Lower lobe of right lung (tissue), 2 donors: Measurements from ENCODE around the gene OR9I1. TPM values are rescaled to one million over a fixed set of nuclear protein-coding genes. Genes with fewer than 3 reads are reported as not detected.

ENCODE experiments used
- ATAC-seq, 2 donors: fragments of 200-7000 bp; cut with Tn5 transposase; one replicate each; pipeline ENCODE4 v1.9.1; 2020 to 2022; ENCODE audit warnings: mild to moderate bottlenecking in 2 of 2, moderate library complexity in 2 of 2
- DNase-seq: peaks from one replicate; pipeline ENCODE4 v3.0.0-alpha.2; 2020
- H3K27ac ChIP-seq: fragments of 200-600 bp; one replicate; pipeline ENCODE4 v1.8.0; 2022
- H3K27me3 ChIP-seq: fragments of 200-600 bp; one replicate; pipeline ENCODE4 v1.8.0; 2022; ENCODE audit warnings: low read depth
- H3K36me3 ChIP-seq: fragments of 200-600 bp; one replicate; pipeline ENCODE4 v1.8.0; 2022; ENCODE audit warnings: mild to moderate bottlenecking
- H3K4me1 ChIP-seq: fragments of 200-600 bp; one replicate; pipeline ENCODE4 v1.8.0; 2022
- H3K4me3 ChIP-seq: fragments of 200-600 bp; one replicate; pipeline ENCODE4 v1.8.0; 2022; ENCODE audit warnings: mild to moderate bottlenecking
- H3K9me3 ChIP-seq: fragments of 200-600 bp; one replicate; pipeline ENCODE4 v1.8.0; 2022
- CTCF ChIP-seq: fragments of 200-600 bp; IDR thresholded peaks from one replicate; pipeline ENCODE4 v1.8.0; 2022; ENCODE audit warnings: antibody characterized with exemption, mild to moderate bottlenecking
- intact Hi-C: fragments of 100-400 bp; cut with DNase I; formaldehyde crosslinking; loops from one replicate; pipeline ENCODE4 v1.11.0; 2022
- total RNA-seq: library from RNA; stranded (reverse); fragmentation: NEBNext Ultra II Directional; extraction: Animal tissue kit (Norgen Biotek cat#: 25700); gene quantifications from one replicate; pipeline ENCODE4 v1.2.1, GENCODE V29; 2021
- donor health status: DM: no; HTN: yes; CAD: no; lungs with severe emphysema.

The OR9I1 gene
- total RNA-seq, 1 donor from 2014 or later, result not detected

GRCh38 chr11:58142761-58143160 lies 17.4 kb upstream of the OR9I1 start:
- intact Hi-C loops, result no loop called here
- no peak overlapping the region for H3K27ac ChIP-seq
- DNase-seq (no peak), ATAC-seq (no peak)
- no peaks in the 10 kb centered on the region for H3K4me1 ChIP-seq
- TF ChIP-seq CTCF, result no peak
- no peak overlapping the region for H3K4me3 ChIP-seq
- H3K9me3 ChIP-seq, result no peaks in the 10 kb centered on the region
- H3K36me3 ChIP-seq, result no peaks in the 10 kb centered on the region
- no peaks in the 10 kb centered on the region for H3K27me3 ChIP-seq

GRCh38 chr11:58135171-58135570 lies 9.8 kb upstream of the OR9I1 start:
- no peak for TF ChIP-seq CTCF
- no peak overlapping the region for H3K27ac ChIP-seq
- DNase-seq, result no peak
- no peak for ATAC-seq
- H3K4me1 ChIP-seq, result no peaks in the 10 kb centered on the region
- no peaks in the 10 kb centered on the region for H3K36me3 ChIP-seq
- no peaks in the 10 kb centered on the region for H3K27me3 ChIP-seq
- no peaks in the 10 kb centered on the region for H3K9me3 ChIP-seq
- intact Hi-C loops, result no loop called here
- H3K4me3 ChIP-seq, result no peak overlapping the region

GRCh38 chr11:58134151-58134550 lies 8.8 kb upstream of the OR9I1 start:
- Histone ChIP-seq H3K4me1 (no peaks in the 10 kb centered on the region), H3K27me3 (no peaks in the 10 kb centered on the region), H3K27ac (no peak overlapping the region), H3K36me3 (no peaks in the 10 kb centered on the region), H3K4me3 (no peak overlapping the region), H3K9me3 (no peaks in the 10 kb centered on the region)
- intact Hi-C loops, result no loop called here
- ATAC-seq, result no peak
- no peak for DNase-seq
- TF ChIP-seq CTCF, result no peak

- DNase-seq (no peak), ATAC-seq (no peak)
- intact Hi-C loops, result no loop called here
- Histone ChIP-seq H3K27ac (no peak overlapping the region), H3K4me1 (no peaks in the 10 kb centered on the region), H3K36me3 (no peaks in the 10 kb centered on the region), H3K9me3 (no peaks in the 10 kb centered on the region), H3K4me3 (no peak overlapping the region), H3K27me3 (no peaks in the 10 kb centered on the region)
- TF ChIP-seq CTCF, result no peak
These were observed 8.2 kb upstream of the OR9I1 start for GRCh38 chr11:58133309-58134076.

- no peaks in the 10 kb centered on the region for H3K4me1 ChIP-seq
- no peak for TF ChIP-seq CTCF
- ATAC-seq, result no peak
- H3K27me3 ChIP-seq, result no peaks in the 10 kb centered on the region
- H3K4me3 ChIP-seq, result no peak overlapping the region
- DNase-seq, result no peak
- no peak overlapping the region for H3K27ac ChIP-seq
- no peaks in the 10 kb centered on the region for H3K36me3 ChIP-seq
- intact Hi-C loops, result no loop called here
- H3K9me3 ChIP-seq, result no peaks in the 10 kb centered on the region
These were observed 2.0 kb upstream of the OR9I1 start for GRCh38 chr11:58127350-58127749.
